Caco-2 (cell line): ENCODE results near the gene CDNF. TPM values are rescaled to one million over a fixed set of nuclear protein-coding genes. Genes with fewer than 3 reads are reported as not detected.
A peak's percentile ranks its signal among the peaks of the same experiment; 100 is the strongest.

ENCODE experiments used
- Bru-seq: library from RNA; stranded (reverse); fragments of 400-500 nt; gene quantifications from one replicate; lab custom pipeline; 2021; lab: Mats Ljungman, UMichigan
- BruChase-seq, 2 experiments: library from RNA; stranded (reverse); fragments of 400-500 nt; gene quantifications; one replicate each; lab custom pipeline; 2021; lab: Mats Ljungman, UMichigan
- BruUV-seq: library from RNA; stranded (reverse); fragments of 400-500 nt; replicated peaks from 2 replicates; lab custom pipeline; 2021; lab: Mats Ljungman, UMichigan
- CTCF ChIA-PET: fragments of 300-600 bp; sonication (Branson Sonifier 250); formaldehyde crosslinking; loops from one replicate; lab custom pipeline; 2022; ENCODE audit warnings: antibody characterized with exemption; lab: Charles Lee
- POLR2A ChIA-PET: fragments of 300-600 bp; sonication (Branson Sonifier 250); formaldehyde crosslinking; loops from one replicate; lab custom pipeline; 2022; ENCODE audit warnings: antibody characterized with exemption; lab: Charles Lee
- DNase-seq, 2 experiments: peaks; one replicate each; pipeline versions ENCODE4 v3.0.0 to v3.0.0-alpha.2; 2020 to 2022
- H3K27me3 ChIP-seq: replicated peaks from 2 replicates; pipeline ENCODE4 v1.6.0; 2011; ENCODE audit warnings: low read length; ENCODE audit not compliant: control insufficient read depth, insufficient read depth
- H3K36me3 ChIP-seq: 2 replicates; pipeline ENCODE4 v1.5.1; 2011; ENCODE audit warnings: low read length; ENCODE audit not compliant: control insufficient read depth, insufficient read depth
- H3K4me1 ChIP-seq: fragments of 250-450 bp; sonication (Bioruptor Pico); 2 replicates; pipeline ENCODE4 v1.5.1; 2020; ENCODE audit warnings: mild to moderate bottlenecking
- H3K4me3 ChIP-seq: 2 replicates; pipeline ENCODE4 v1.5.1; 2011; ENCODE audit warnings: low read depth, mild to moderate bottlenecking, control low read depth, low read length
- H3K9me3 ChIP-seq: fragments of 250-450 bp; sonication (Bioruptor Pico); 2 replicates; pipeline ENCODE4 v1.5.1; 2020; ENCODE audit warnings: mild to moderate bottlenecking, moderate library complexity
- H3K27ac Mint-ChIP-seq: one replicate; pipeline ENCODE4 v1.8.0; 2022; ENCODE audit warnings: mixed read lengths; ENCODE audit not compliant: unreplicated experiment
- H3K27me3 Mint-ChIP-seq: one replicate; pipeline ENCODE4 v1.8.0; 2022; ENCODE audit warnings: mixed read lengths; ENCODE audit not compliant: insufficient read depth, unreplicated experiment
- H3K36me3 Mint-ChIP-seq: one replicate; pipeline ENCODE4 v1.8.0; 2022; ENCODE audit warnings: mild to moderate bottlenecking, mixed read lengths; ENCODE audit not compliant: insufficient read depth, unreplicated experiment
- H3K4me1 Mint-ChIP-seq: one replicate; pipeline ENCODE4 v1.8.0; 2022; ENCODE audit warnings: low read depth, mixed read lengths; ENCODE audit not compliant: unreplicated experiment
- H3K4me3 Mint-ChIP-seq: one replicate; pipeline ENCODE4 v1.8.0; 2022; ENCODE audit warnings: mild to moderate bottlenecking, moderate library complexity, mixed read lengths; ENCODE audit not compliant: unreplicated experiment
- H3K9me3 Mint-ChIP-seq: one replicate; pipeline ENCODE4 v1.8.0; 2022; ENCODE audit warnings: mixed read lengths; ENCODE audit not compliant: unreplicated experiment
- CTCF ChIP-seq, 2 experiments: fragments of 200-600 bp in 1 of 2; IDR thresholded peaks; 1 replicate in 1 of 2; 2 replicates in 1 of 2; pipeline versions ENCODE4 v1.5.1 to v1.8.0; 2011 to 2022; ENCODE audit warnings: antibody characterized with exemption in 1 of 2, control low read depth in 1 of 2, inconsistent platforms in 1 of 2, low read depth in 1 of 2, low read length in 1 of 2, mild to moderate bottlenecking in 1 of 2, moderate library complexity in 1 of 2; ENCODE audit not compliant: insufficient read depth in 1 of 2, severe bottlenecking in 1 of 2, unreplicated experiment in 1 of 2
- intact Hi-C: fragments of 100-400 bp; cut with micrococcal nuclease; formaldehyde crosslinking; loops from one replicate; pipeline ENCODE4 v1.10.0; 2022; ENCODE audit not compliant: unreplicated experiment
- long read RNA-seq: library from polyadenylated mRNA; stranded (forward); transcript quantifications from one replicate; pipeline ENCODE4 v2.0.0, GENCODE V29; 2022
- total RNA-seq: library from RNA; stranded (reverse); gene quantifications from 2 replicates; pipeline ENCODE4 v1.2.3, GENCODE V29; 2022

Gene CDNF
- total RNA-seq: 3.4 and 3.9 TPM in 2 replicates
- percentile 63 among the genes with signal in this experiment for Bru-seq, nascent RNA
- BruChase-seq, experiment 1, labeled RNA remaining after a 2-hour chase: percentile 51 among the genes with signal in this experiment
- percentile 52 among the genes with signal in this experiment for BruChase-seq, experiment 2, labeled RNA remaining after a 6-hour chase
- long read RNA-seq, partial matches to known transcripts: 0 of 5 reads
- long read RNA-seq, other reads (novel, unspliced or antisense): 5 of 5 reads

- Mint-ChIP-seq H3K36me3 (peaks cover 55% of the 10 kb centered on the region), H3K4me3 (peak within 1 kb of the TSS; percentile 70), H3K27me3 (no peaks in the 10 kb centered on the region), H3K9me3 (no peaks in the 10 kb centered on the region), H3K27ac (peak within 1 kb of the TSS; percentile 91), H3K4me1 (peaks cover 15% of the 10 kb centered on the region)
- no peaks in the 10 kb centered on the region; the same call in 1 of the 2 replicates for H3K4me1 ChIP-seq
- BruUV-seq: no TSS peak
- peak within 1 kb of the TSS; percentile 91 for H3K4me3 ChIP-seq
- H3K9me3 ChIP-seq: no peaks in the 10 kb centered on the region
- intact Hi-C loops: loop anchor here (1.0 to 5.0 kb wide), 7 partner anchors 36 to 339 kb away; partner anchors contain the start of genes MEIG1 and SUV39H2
- DNase-seq: peak; percentile 100
- H3K27me3 ChIP-seq: no peaks in the 10 kb centered on the region
- TF ChIP-seq CTCF (IDR thresholded peaks at IDR 0.05; ENCODE audit: insufficient read depth in 1 of 2, low read depth in 1 of 2, low read length in 1 of 2, severe bottlenecking in 1 of 2, unreplicated experiment in 1 of 2): no peak
- ChIA-PET POLR2A (interaction anchor here (0.5 to 3.7 kb wide), 29 partner anchors 9 to 797 kb away, joined by 3 to 64 read pairs (median 5); partner anchors contain the start of genes DCLRE1C, MEIG1, RPP38 and SUV39H2), CTCF (interaction anchor here (0.5 to 2.1 kb wide), 14 partner anchors 15 to 340 kb away, joined by 3 to 13 read pairs (median 4); partner anchors contain the start of genes MEIG1 and SUV39H2)
- no peaks in the 10 kb centered on the region; the same call in 1 of the 2 replicates for H3K36me3 ChIP-seq
Measured at GRCh38 chr10:14837757-14838581, at the start of gene CDNF, which contains the start of the genes HSPA14 and MSANTD7. Gene CDNF (minus strand): TSS chr10:14838037. CDS start chr10:14837946, 91 bp downstream. Gene HSPA14 (plus strand): TSS chr10:14838306. CDS start chr10:14838403, 97 bp downstream. Gene MSANTD7 (plus strand): TSS chr10:14838306. CDS start chr10:14842285, 3,979 bp downstream.

DNA sequence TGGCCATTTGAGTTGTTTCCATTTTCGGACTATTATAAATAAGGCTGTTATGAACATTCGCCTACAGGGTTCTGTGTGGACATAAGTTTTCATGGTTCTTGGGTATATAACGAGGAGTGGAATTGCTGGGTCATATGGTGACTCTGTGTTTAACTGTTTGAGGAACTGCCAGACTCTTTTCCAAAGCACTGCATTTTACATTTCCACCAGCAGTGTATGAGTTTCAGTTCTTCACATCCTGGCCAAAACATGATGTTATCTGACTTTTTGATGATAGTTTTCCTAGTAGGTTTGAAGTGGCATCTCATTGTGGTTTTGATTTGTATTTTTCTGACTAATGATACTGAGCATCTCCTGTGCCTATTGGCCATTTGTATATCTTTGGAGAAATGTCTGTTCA, 46.2 kb upstream of the CDNF start:
- no peaks in the 10 kb centered on the region for H3K9me3 Mint-ChIP-seq
- H3K27ac Mint-ChIP-seq: no peak overlapping the region
- intact Hi-C loops: no loop called here
- ChIA-PET POLR2A (no interaction called here), CTCF (no interaction called here)
- H3K27me3 Mint-ChIP-seq: no peaks in the 10 kb centered on the region
- Histone ChIP-seq H3K27me3 (no peaks in the 10 kb centered on the region), H3K4me3 (no peak overlapping the region), H3K36me3 (no peaks in the 10 kb centered on the region), H3K9me3 (no peaks in the 10 kb centered on the region), H3K4me1 (peaks cover 9% of the 10 kb centered on the region; the same call in 1 of the 2 replicates)
- peaks cover 29% of the 10 kb centered on the region for H3K36me3 Mint-ChIP-seq
- H3K4me3 Mint-ChIP-seq: no peak overlapping the region
- TF ChIP-seq CTCF (IDR thresholded peaks at IDR 0.05; ENCODE audit: insufficient read depth in 1 of 2, low read depth in 1 of 2, low read length in 1 of 2, severe bottlenecking in 1 of 2, unreplicated experiment in 1 of 2): no peak
- no TSS peak for BruUV-seq
- no peaks in the 10 kb centered on the region for H3K4me1 Mint-ChIP-seq
- DNase-seq: no peak

GRCh38 chr10:14880229-14880628, 42.4 kb upstream of the CDNF start:
- no peaks in the 10 kb centered on the region for H3K27me3 ChIP-seq
- TF ChIP-seq CTCF (IDR thresholded peaks at IDR 0.05; ENCODE audit: insufficient read depth in 1 of 2, low read depth in 1 of 2, low read length in 1 of 2, severe bottlenecking in 1 of 2, unreplicated experiment in 1 of 2): no peak
- ChIA-PET CTCF (no interaction called here), POLR2A (interaction anchor here (3.4 to 4.1 kb wide), 2 partner anchors 42 to 73 kb away, joined by 25 to 64 read pairs; partner anchors contain the start of genes CDNF, DCLRE1C, HSPA14 and MSANTD7)
- H3K9me3 ChIP-seq: no peaks in the 10 kb centered on the region
- peaks cover 9% of the 10 kb centered on the region; the same call in 1 of the 2 replicates for H3K4me1 ChIP-seq
- DNase-seq: peak in 1 of 2 experiments; percentile 22
- H3K36me3 ChIP-seq: no peaks in the 10 kb centered on the region
- Mint-ChIP-seq H3K9me3 (no peaks in the 10 kb centered on the region), H3K27me3 (no peaks in the 10 kb centered on the region), H3K4me1 (peaks cover 14% of the 10 kb centered on the region), H3K4me3 (peak overlapping the region; percentile 99), H3K27ac (peak overlapping the region; percentile 99), H3K36me3 (peaks cover 55% of the 10 kb centered on the region)
- intact Hi-C loops: no loop called here
- H3K4me3 ChIP-seq: peak overlapping the region; percentile 93
- no TSS peak for BruUV-seq
